ENCODE data around the gene CDYL.

DNA sequence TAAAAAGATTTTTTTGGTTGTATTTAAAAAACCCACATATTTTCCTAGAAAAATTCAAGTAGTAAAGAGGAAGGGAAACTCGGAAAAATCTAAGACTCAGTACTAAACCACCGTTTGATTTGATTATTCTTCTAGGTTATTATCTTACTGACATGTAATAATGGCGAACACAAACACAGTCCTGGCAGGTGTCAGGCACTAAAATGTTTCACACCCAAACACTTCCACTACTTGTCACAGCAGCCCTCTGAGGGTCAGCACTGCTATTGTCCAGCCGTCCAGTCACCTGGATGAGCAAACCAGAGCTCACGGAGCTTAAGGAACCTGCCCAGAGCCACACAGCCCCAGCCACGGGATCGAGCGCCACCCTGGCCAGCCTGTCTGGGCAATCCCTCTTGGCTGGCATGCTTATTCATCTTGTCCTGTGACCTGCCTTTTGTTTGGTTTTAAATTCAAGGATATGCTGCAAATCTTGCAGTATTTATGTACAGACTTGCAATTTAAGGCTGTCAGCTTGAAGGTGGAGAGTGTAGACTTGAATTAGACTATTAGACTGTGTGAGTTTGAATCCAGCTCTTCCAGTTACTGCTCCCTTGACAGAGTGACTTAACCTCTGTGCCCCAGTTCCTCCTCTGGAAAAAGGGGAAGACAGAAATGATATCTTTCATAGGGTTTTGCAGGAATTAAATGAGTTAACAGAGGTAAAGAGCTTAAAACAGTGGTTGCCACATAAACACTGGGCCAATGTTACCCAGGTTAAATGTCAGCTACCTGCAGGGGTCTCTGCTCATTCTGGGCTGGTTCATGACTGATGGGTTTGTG, 82.2 kb downstream of the CDYL start:
- no peak for TF ChIP-seq EZH2phosphoT487 (IDR thresholded peaks at IDR 0.05)
- TF ChIP-seq CTCF (IDR thresholded peaks at IDR 0.05): no peak

All from neural progenitor cell (in vitro differentiated cells).